ENCODE measurements around the gene WLS.
"Not testable (repeated sequence)": the region's sequence is repeated elsewhere in the genome, so short reads cannot be mapped to it uniquely, and the experiment has no call there.

WLS gene

GRCh38 chr1:68164918-68165317, 67.4 kb downstream of the WLS start:
- no peak for DNase-seq

GRCh38 chr1:68163220-68163619, 69.1 kb downstream of the WLS start:
- no peak for DNase-seq

DNA sequence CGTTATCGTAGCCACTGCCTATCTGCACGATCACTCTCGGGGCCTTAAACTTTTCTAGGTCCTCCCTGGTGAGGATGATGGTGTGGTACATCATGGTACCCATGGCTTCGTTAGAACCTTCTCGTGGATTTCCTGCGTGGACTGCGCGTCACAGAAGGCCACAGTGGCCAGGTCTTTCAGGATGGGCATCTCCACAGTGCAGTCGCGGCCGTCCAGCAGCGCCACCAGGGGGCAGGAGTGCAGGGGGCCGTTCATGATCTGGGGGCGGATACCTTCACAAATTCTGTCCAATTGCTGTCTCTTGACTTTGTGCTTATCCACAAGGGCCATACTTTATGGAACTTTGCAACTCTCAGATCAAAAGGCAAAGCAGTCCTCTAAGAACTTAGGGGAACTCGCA, 69.6 kb downstream of the WLS start:
- DNase-seq = no peak

DNA sequence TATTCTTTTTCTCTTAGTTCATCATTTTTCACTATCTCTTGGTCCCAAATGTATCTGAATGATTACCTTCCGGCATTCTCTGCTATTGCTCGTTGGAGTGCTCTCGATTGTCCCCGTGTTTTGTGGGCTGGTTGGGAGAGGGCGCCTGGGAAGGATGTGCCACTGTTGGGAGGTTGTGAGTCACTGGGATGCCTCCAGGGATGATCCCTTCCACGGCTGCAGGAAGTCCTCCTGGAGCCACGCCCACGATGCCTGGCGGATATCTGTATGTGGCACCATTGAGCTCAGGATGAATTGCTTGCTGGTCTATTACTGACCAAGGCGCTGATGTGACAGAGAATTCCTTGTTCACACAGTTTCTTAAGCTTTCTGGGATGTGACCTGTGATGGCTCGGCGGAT, 70.7 kb downstream of the WLS start:
- DNase-seq = not testable (repeated sequence)

DNA sequence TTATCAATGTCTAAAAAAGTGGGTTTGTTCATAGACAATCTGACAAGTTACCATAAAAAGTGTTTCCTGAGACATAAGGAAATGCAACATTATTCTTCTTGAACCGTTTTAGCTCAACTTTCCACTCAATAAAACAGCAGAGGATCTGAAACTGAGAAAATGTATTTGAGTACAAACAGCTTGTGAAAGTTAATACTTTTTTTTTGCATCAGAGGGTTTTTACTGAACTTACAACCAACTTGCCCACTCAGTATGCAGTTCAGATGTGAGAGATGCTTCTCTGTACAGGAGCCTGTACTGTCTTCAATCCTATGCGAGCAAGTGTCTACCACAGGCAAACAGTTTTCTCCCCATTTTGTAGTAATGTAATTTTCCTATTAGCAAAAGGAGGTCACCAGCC, 71.4 kb downstream of the WLS start:
- not testable (repeated sequence) for DNase-seq

- no peak for DNase-seq
Measured at GRCh38 chr1:68160021-68160420, 72.3 kb downstream of the WLS start.

- DNase-seq = no peak
Measured at GRCh38 chr1:68158837-68159236, 73.5 kb downstream of the WLS start.

GRCh38 chr1:68157416-68157815, 74.9 kb downstream of the WLS start:
- DNase-seq = no peak

DNA sequence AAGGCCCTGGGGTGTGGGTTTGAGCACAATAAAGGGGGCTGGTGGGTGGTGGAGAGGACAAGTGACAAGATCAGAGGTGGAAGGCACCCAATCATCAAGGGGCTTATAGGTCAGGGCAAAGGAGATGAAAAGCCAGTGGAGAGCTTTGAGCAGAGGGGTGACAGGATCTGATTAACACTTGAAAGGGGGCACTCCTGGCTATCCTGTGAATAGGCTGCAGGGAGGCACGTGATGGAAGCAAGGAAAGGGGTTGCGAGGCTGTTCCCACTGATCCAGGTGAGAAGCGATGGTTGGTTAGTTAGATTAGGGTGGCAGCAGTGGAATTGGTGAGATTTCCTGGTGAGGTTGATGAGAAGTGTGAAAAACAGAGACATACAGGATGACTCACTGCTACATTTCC, 80.6 kb downstream of the WLS start:
- DNase-seq = no peak

GRCh38 chr1:68149907-68150306, 82.4 kb downstream of the WLS start:
- DNase-seq = no peak

GRCh38 chr1:68149110-68149798, 83.1 kb downstream of the WLS start:
- DNase-seq = no peak

DNA sequence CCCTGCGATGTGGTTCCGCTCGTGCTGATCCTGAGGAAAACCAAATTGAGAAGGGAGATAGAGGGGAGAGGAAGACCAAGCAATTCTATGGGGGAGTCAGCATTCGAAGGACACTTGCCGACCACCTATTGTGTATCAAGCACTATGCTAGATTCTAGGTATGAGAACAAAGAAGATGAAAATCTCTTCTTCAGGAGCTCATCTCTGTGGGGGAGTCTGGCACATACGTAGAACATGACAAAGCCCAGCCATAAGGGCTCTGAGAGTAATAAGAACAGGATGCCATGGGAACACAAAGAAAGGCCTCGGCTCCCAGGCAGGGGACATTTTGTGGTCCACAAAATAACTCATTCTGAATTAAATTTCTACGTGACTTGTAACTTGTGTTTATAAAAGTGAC, 83.7 kb downstream of the WLS start:
- no peak for DNase-seq

DNA sequence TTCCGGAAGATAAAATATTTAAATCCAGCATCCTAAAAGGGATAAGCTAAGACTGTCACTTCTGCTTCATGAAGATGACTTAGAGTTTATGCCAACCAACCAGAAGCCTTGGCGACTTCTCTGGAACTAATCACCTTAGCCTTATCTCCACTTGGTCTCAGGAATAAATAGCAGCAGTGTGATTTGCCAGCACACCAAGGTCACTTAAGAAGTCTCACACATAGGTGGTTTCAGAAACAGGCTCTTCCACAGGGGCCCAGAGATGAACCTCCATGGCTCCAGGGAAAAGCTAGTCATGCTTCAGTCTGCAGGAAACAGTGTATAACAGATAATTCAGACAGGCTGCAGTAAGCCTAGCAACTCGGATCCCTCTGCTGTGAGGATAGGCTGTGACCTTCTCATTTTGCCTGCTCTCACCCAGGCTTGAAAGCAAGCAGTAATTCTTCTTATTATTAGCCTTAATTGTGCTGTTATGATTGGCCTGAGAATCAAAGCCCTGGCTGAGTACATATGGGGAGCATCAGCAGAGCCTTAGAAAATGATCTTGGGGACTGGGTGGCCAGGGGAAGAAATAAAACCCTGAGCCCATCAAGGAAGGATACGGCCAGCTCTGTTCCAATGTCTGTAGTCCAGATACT, 84.7 kb downstream of the WLS start:
- no peak for DNase-seq

DNA sequence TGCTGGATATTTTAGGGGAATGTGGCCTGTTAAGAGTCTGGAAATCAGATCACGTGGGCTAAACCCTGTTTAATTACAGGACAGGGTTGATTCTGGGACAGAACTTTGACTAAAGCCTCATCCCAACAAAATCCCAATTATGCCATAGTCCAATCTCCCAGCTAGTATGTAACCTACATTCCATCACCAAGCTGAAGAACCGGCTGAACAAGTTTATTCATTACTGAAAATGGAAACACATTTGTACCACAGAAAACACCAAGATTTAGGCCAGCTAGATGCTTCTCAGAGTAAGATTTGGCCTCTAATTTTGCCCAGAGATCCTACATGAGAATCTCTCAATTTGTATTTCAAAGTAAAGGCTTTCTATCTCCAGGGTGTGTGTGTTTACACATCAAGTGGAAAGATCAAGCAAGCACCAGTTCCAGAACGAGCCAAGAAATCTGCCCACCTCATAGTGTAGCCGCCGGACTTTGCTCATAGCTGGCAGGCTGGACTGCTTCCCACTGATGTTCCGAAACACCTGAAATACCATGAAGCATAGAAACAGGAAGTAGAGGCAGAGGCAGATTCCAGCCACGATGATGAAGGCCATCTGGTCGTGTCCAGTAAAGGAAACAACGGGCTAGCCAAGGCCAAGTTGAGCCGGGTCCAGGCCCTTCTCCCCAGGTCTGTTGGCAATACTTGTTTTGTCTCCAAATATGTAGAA, 86.8 kb downstream of the WLS start:
- DNase-seq = no peak

GRCh38 chr1:68144856-68145255, 87.5 kb downstream of the WLS start:
- no peak for DNase-seq

GRCh38 chr1:68143633-68144032, 88.7 kb downstream of the WLS start:
- DNase-seq = no peak

- DNase-seq = no peak
Measured at GRCh38 chr1:68142461-68142860, 89.9 kb downstream of the WLS start.

- no peak for DNase-seq
Measured at GRCh38 chr1:68142036-68142435, 90.3 kb downstream of the WLS start.

DNA sequence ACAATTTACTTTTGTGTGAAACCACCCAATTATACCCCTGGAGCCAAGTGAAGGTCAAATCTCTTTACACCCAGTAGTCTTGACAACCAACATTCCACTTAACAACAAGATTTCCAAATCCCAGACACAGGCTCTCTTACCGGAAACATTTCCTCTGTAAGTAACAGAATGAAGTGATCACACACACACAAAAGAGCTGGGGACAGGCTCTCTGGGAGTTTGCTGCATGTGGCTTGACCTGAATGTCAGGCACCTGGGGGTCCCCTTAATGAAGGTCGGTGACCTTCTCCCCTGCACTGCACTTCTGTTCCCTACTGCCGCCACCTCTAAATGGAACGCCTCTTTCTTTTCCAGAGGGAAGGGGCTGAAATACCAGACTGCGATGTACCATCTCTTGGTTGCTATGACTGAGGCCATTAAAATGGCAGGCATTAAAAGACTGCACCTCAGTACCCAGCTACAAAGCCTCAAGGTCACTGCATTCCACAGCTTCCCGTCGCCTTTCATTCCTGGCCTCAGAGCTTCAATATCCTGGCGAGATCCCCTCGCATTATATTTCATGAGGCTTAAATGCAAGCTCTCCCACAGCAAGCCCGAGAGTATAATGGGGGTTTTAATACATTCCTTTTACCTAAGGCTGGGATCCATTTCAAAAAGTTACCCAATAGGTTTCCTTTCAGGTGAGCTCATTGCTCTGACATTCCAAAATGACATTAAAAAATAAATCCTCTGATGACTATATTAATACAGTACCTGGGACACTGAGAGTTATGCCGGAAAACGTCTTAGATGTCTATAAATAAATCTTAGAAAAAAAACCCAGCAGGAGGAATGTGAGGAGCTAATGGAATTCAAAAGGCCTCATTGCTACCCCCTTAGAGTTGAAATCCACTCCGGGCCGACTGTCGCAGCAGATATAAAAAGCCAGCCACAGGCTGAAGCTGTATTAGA, 91.0 kb downstream of the WLS start:
- DNase-seq = peak; percentile 60

- DNase-seq = no peak
Measured at GRCh38 chr1:68140536-68140935, 91.8 kb downstream of the WLS start.

- DNase-seq = no peak
Measured at GRCh38 chr1:68136187-68136586, 96.1 kb downstream of the WLS start.

- DNase-seq = peak; percentile 27
Measured at GRCh38 chr1:68132426-68133130, 99.7 kb downstream of the WLS start.

Measured in fibroblast of skin of abdomen (primary cell).